GM19468 (cell line): ENCODE measurements around the gene WWTR1.
A peak's percentile ranks its signal among the peaks of the same experiment; 100 is the strongest.

ENCODE experiments used
- ATAC-seq: cut with Tn5 transposase; IDR thresholded peaks from one replicate; pipeline ENCODE4 v1.9.1; 2021; ENCODE audit warnings: mild to moderate bottlenecking, moderate library complexity, moderate number of reproducible peaks; ENCODE audit not compliant: unreplicated experiment; ENCODE audit errors: extremely low read depth

Gene WWTR1

DNA sequence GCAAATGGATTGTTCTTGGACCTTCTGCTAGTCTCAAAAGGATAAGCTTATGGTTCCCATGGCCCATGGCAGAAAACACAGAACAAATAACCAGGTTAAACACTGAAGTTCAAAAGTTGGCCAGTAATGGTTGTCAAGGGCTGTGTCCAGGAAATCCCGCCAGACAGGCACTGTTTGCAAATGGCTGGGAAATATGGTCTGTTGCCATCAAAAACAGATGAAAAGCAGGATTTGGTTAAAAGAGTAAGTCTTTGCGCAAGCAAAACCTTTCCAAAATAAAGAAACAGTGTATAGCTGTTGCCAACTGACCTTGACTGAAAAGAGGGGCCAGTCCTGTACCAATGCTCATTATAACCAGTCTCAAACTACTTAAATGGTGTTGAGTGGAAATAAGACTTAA, 58.6 kb downstream of the WWTR1 start:
- ATAC-seq = no peak

DNA sequence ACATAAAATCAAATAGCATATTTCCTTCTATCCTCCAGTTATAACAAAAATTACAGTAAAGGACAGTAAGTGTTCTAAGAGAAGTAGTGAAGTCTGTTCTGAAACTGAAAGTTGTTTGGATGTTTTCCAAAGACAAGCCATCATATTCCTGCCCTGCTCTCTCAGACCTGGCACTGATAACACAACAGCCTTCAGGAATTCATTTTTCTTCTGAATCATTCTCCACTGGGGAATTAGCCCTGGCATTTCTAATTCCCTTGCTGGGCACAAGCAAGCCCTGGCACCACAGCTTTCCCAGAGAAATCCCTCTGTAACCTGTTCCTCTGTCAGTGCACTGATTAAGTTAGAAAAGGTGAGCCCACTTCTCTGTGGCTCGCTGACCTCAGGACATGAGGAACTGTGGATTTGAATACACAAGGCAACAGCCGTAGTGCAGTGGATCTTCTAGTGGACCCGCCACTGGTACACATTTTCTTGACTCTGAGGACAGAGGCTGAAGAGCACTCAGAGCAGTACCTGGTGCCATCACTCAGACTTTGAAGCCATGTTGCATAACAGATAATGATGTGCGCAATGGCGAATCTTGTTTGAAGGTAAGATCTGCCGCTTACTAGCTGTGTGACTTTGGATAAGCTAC, 61.6 kb downstream of the WWTR1 start:
- no peak for ATAC-seq

DNA sequence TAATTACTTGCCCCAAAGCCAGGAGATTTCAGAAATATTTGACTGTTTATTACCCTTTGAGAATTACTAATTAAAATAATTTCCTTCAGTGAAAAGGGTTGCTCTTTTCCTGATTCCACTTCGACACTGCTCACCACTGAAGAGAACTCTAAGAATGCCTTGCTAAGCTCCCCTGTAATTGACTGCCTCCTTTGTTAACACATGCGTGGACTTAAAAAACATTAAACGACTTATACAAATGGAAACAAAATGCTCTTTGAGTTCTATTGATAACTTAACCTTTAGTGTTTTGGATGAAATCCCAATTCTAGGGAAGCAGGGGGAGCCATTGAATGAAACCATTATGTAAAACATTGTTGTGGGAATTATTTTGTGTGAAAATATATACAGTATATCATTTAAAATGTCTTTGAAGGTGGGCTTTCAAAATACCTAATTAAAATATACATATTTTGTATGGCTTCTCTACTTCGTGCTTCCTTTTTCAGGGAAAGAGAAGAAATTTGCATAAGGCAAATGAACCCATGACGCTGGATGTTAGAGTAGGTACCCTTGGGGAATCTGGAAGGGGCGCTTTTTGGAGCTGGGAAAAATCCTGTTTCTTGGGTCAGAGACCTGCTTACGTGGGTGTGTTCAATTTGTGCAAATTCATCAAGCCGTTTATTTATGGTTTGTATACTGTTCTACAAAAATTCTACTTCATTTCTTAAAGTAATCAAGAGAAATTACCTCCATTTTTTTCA, 64.2 kb downstream of the WWTR1 start:
- ATAC-seq = no peak

DNA sequence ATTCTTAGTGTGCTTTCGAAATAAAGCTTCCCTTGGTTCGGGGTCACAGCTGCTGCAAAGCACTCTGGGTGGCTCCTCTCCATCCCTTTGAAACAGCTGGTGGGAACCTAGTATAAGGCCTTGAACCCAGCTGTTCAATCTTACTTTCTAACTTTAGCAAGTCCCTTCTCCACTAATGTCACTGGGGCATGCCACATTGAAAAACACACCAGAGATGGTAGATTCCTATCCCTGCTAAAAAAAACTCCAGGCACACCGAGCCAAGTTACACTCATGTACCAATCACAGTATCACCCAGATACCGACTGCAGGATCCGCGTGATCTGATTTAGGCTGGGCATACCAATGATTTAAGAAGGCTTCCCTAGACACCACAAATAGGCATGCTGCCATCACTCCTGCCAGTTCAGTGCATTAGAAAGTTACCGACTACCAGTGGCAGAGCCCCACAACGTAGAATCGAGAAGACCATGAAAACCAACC, 65.0 kb downstream of the WWTR1 start:
- no peak for ATAC-seq

DNA sequence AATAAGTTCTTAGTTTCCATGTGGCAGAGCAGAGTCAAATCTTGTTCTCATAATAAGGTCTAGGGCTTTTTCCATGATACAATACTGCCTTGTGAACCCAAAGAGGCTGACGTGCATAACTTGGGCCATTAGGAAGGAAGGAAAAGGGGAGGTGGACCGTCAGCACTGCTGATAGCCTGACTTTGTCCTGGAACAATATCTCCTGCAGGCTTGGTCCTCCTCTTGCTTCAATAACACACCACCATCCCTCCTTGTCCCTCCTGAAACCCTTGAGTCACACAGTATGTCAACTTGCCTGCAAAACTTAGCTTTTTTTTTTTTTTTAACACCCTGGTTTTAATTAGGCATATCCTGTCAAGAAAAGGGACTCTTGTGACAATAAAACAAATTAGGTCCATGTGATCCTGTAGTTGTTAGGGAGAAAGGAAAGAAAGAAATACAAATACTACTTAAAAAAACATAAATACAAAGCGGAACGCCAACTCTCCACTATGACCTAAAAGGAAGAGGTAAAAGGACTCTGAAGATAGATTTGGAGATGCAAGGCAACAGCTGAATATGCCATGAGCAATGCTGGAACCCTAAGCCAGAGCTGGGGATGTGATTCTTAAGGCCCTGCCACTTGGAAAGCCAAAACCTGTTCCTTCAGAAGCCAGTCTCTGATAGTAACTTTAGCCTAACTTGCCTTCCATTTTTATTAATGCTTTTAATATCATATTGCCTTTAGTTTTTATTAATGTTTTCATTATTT, 67.0 kb downstream of the WWTR1 start:
- no peak for ATAC-seq

DNA sequence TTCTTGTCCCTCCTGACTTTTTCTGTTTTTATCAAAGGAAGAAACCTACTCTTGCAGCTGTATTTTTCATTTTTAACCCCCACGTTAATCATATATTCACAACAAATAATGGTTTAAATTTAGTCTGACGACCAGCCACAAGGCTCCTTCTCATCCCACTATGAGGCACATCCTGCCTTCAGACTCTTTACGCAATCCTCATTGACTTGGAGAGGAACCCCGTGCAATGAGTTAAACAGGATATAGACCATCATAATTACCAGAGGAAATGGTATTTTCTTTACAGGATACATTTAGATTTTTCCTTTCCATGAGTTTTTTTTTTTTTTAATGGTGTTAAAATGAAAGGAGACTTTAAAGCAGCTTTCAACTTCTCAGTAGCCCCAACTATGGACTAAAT, 68.5 kb downstream of the WWTR1 start:
- no peak for ATAC-seq

DNA sequence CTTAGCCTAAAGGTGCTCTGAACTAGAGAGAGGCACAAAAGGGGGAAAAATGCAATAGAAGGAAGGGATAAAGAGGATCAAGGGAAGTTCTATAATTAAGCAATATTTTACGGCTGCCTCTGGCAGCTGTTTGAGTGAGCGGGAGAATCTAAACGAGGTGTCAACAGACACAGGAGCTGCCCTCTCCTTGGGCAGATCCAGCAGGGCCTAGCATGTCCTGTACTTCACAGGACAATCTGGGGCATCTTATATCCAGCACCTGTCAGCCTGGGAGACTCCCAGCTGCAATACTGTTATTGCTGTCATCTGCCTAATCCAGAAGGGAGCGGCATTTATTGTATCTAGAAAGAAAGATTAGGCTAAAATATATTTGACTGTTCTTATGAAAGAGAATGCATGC, 68.9 kb downstream of the WWTR1 start:
- ATAC-seq = no peak

DNA sequence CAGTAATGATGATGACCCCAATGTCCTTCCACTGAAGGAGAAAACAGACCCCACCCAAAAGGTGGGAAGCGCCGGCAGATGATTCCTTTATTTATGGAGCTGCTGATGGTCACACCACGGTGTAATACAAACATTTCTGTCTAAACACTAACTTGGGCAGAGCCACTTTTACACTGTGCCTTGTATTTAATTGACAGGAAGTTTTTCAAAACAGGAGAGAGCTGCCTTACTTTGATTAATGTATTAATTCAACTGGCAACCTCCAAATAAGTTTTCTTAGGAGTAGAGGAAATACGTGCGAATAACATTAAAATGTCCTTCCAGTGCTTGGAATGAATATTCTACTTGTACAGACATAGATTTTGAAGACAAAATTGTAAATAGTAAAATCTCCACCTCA, 70.4 kb downstream of the WWTR1 start:
- no peak for ATAC-seq

DNA sequence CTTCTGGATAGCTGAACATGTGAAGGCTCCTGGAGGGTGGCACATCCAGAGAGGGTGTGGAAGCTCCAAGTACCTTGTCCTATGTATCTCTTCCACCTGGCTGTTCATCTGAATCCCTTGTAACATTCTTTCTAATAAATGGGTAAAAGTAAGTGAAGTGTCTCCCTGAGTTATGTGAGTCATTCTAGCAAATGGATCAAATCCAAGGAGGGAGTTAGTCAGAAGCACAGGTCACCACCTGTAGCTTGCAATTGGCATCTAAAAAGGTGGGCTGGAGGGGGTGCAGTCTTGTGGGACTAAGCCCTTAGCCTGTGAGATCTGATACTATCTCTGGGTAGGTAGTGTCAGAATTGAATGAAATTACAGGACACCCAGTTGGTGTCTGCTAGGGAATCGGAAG, 71.0 kb downstream of the WWTR1 start:
- no peak for ATAC-seq

DNA sequence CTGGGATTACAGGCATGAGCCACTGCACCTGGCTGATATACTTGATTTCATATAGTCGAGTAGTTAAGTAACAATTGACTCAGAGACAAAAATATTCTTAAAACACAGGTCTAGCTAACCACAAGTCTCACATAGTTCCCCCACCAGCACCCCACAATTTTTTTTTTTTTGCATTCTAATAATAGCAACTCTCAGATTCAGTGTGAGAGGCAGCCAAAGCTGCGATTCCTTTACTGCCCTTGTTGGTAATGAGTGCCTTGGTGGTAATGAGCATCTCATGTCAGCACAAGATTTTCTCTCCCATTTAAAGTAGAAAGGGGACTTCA, 72.5 kb downstream of the WWTR1 start:
- ATAC-seq = peak; percentile 81

DNA sequence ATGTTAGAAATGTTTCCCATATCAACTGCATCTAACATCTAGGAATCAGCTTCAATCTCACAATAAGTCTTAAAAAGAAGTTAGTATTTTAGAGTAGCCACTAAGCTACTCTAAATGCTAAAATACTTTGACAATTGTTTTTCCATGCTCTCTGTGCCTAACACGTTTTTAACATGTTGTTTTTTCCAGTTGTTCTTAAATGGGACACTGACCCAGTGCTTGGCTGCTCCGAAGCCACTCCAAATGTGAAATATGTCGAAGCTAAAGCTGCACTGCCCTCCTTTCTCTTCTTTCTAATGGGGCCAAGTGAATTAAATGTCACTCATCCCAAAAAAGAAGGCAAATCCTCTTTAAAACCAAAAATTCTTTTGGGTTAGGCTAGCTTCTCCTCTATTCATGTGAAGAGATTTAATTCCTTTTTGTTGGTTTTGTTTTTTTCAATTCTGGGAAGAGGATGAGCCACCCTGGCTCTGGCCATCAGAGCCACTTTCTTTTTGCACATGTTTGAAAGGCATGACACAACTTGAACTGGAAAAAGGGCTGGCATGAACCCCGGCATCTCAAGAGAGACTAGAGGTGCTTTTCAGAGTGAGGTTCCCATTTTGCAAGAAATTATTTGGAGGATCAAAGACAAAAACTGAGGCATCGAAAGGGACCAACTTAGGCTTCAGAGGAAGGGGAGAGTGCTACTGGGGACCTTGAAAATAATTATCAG, 73.7 kb downstream of the WWTR1 start:
- no peak for ATAC-seq

DNA sequence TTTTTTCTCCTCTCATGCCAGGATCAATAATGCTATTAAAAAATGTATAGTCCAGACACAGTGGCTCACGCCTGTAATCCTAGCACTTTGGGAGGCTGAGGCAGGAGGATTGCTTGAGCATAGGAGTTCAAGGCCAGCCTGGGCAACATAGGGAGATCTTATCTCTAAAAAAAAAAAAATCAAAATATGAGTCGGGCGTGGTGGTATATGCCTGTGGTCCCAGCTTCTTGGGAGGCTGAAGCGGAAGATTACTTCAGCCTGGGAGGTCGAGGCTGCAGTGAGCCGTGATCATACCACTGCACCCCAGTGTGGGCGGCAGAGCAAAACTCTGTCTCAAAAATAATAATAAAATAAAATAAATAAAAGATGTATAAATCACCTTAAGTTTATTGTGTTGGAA, 75.4 kb downstream of the WWTR1 start:
- ATAC-seq = no peak

DNA sequence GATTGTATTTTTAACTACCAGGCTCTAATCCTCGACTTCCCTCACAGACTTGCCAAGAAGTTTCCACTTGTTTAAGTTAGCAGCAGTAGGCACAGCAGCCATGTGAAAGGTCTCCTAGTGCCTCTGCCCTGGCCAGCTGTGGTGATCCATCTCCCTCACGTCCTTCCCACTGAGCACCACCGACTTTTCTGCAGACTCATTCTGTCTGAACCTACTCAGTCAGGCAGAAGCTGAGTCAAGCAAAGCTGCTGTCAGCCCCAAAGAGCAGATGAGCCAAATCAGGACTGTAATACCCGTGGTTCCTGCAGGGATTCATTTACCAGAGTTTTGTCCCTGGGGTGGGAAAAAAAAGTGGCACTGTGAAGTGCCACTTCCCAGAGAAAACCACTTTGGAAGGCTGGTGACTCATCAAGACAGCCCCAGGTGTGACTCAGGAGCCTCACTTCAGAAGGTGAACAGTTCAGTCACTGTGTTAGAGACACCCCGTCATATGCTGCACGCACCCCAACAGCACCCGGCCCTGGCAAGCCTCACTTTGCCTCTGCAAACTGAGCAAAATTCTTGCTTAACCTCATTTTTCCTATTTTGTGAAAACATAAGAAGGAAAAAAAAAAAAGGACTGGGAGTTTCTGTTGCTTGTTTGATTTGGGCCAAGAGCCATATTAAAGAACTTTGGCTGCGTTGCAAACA, 76.0 kb downstream of the WWTR1 start:
- ATAC-seq = no peak

DNA sequence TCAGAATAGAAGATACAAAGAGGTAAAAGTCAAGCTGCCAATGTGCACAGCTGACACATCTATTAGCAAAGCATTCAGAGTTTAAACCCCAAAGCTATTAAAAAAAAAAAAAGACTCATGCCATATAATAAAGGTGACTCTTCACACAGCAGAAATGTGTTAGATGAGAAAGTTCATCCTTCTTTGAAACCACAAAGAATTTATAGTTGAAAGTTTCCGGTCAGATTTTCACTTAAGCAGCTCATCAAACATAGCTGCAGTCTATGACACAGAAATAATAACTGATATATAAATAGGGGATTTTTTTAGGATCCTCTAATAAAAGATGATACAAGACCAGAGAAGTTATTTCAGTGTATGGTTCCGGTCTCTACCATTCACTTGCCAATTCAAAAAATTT, 76.6 kb downstream of the WWTR1 start:
- no peak for ATAC-seq

DNA sequence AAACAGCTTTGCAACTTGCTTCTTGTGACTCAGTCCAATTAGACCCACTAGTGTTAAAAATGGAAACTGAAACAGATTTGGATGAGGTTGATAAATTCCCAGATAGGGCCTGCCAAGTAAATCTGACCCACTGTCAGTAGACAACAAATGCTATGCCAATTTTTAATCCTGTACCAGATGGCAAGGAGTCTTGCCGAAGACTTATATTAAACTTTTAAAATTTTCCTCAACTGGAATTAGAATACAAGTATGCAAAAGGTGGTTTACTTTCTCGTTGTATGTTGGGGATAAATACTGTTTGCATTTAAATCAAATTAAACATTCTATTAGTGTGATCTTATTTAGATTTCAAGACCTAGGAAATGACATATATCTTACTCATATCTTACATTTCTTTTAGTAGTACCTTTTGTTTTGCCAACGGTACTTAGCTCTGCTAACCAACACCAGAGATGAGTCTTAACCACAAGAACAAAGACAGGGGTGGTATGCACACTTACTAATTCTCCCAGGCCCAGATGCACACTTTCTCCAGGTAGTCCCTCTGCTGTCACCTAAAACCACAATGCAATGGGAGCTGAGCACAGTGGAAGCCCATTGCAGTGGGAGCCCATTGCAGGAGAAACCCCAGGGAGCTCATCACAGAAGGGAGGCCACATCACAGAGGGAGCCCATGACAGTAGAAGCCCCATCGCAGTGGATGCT, 77.8 kb downstream of the WWTR1 start:
- ATAC-seq = no peak

DNA sequence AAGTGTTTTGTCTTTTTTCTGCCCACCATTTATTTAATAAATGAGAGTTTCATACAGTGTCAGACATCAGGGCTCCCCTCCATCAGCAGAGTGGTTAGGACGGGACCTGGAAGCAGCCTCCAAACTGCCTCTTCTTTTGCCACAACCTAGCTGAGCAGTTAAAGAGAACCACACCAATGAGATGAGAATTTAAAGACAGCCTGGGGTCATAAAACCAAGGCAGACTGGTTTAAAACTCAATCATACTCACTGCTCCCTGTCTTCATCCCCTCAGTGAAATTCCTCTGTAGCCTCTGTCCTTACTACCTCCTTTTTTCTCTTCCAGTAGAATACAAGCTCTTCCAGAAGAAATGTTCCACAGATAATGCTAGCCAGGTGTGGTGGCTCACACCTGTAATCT, 78.7 kb downstream of the WWTR1 start:
- ATAC-seq = no peak

DNA sequence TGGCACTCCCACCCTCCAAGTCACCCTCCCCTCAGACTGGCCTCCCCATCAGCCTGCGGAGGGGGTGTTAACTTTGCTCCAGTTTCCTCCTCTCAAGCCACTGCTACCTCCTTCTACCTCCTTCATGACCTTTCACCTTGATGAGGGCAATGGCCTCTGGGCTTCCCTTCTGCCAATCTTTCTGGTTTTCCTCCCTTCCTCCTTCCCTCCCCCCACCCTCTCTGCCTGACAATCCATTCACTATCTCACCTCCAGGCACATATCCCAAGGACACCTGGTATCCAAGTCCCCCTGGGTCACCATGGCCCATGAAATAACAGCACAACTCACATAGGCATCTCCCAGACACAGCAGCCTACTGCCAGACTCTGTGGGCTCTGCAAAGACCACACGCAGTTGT, 80.0 kb downstream of the WWTR1 start:
- no peak for ATAC-seq

DNA sequence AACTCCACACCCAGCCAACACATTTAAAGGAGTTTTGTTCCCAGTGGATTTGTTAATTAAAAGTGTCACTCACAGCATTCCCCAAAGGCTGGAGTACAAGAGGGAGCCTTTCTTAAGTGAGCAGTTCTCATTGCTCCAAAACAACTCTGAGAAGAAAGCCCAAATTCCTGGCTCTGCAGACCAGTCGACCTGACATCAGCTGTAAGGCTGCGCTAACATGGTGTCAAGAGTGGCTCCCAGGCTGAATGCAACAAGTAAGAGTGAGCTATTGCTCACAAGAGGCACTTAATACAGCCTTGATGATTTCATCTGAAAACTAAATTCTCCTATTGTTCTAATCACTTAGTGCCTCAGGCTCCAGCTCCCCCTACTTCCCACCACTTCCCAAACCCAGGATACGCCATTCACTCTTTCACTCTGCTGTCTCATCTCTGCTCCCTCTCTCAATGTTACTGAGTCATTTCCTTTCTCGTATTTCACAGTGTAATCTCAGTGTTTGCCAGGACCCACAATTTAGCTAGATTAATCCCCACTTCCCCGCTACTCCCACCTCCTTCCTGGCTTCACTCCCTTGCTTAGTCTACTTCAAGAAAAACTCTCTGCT, 81.8 kb downstream of the WWTR1 start:
- no peak for ATAC-seq

DNA sequence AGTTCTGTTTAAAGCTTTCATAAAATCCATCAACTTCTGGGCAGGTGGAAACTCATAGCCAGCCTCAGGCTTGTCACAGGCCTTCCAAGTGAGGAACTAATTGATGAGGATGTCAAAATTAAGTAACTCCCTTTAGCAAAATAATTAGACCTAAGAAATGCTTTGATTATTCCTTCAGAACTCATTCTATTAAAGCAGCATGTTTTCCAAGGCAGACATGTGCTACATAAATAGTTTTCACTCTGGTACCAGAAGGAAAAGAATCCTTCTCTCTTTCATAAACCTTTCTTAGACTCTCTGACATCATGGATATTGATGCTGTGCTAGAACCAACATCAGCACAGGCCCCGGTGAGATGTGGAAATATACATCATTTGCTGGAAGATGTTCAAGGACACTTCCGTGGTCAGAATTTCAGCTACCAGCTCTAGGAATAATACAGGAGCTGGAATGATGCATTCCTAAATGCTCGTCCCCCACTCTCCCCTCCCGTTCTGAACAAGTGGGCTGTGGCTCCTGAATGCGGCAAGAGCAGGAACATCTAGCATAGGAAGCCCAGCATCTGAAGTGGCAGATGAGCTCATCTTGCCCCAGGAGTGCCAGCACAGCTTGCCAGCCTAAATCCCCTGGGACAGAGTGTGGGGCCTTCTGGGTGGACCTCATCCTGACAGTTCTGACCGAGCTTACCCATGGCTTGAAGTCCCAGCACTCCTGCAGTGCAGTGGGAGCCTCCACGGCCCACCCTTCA, 82.4 kb downstream of the WWTR1 start:
- ATAC-seq = no peak
